K562 (cell line): Measurements from ENCODE around the gene PRKAG1. TPM values are rescaled to one million over a fixed set of nuclear protein-coding genes. Genes with fewer than 3 reads are reported as not detected.
A peak's percentile ranks its signal among the peaks of the same experiment; 100 is the strongest.

Experiments
- ATAC-seq: fragments of 200-7000 bp; cut with Tn5 transposase; 3 replicates; pipeline ENCODE4 v1.9.1; 2020; ENCODE audit warnings: moderate library complexity
- BruUV-seq: library from RNA; stranded (reverse); fragments of 400-500 nt; replicated peaks from 2 replicates; lab custom pipeline; 2021; lab: Mats Ljungman, UMichigan
- CTCF ChIA-PET: fragments of 300-600 bp; formaldehyde crosslinking; extraction: SDS; loops from one replicate; lab custom pipeline; 2021; ENCODE audit warnings: low intra/inter-chr PET ratio; lab: Yijun Ruan, JAX
- POLR2A ChIA-PET: fragments of 300-600, 350-650 bp; sonication (Branson Sonifier 250); formaldehyde crosslinking; extraction: SDS; loops from one replicate; lab custom pipeline; 2021; ENCODE audit warnings: antibody characterized with exemption, inconsistent platforms; lab: Yijun Ruan, JAX
- DNase-seq, 4 experiments: peaks; one replicate each; pipeline versions ENCODE4 v3.0.0 to v3.0.0-alpha.2; 2011 to 2018; ENCODE audit warnings: low spot score in 3 of 4, mixed read lengths in 3 of 4; ENCODE audit errors: extremely low read depth in 1 of 4
- FAIRE-seq: peaks from 2 replicates; lab custom pipeline; 2011; peaks lifted over from hg19 to GRCh38; lab: Jason Lieb, UNC
- H2AFZ ChIP-seq: 2 replicates; pipeline ENCODE4 v1.6.0; 2011; ENCODE audit warnings: low read depth, low read length, control low read depth, inconsistent platforms
- H3K27ac ChIP-seq: fragments of 200-600 bp; 3 replicates; pipeline ENCODE4 v1.8.0; 2011; ENCODE audit warnings: low read depth, mild to moderate bottlenecking, control low read depth, inconsistent platforms, low read length, moderate library complexity, mixed read lengths; ENCODE audit errors: extremely low read depth
- H3K27me3 ChIP-seq, 2 experiments: fragments of 300-600 bp in 1 of 2; 2 replicates in 1 of 2; 3 replicates in 1 of 2; pipeline versions ENCODE4 v1.6.0 to v1.8.0; 2011; ENCODE audit warnings: inconsistent platforms in 2 of 2, low read length in 2 of 2, mild to moderate bottlenecking in 1 of 2, mixed read lengths in 1 of 2, moderate library complexity in 1 of 2; ENCODE audit not compliant: control insufficient read depth in 2 of 2, insufficient read depth in 2 of 2
- H3K36me3 ChIP-seq: fragments of 300-600 bp; 3 replicates; pipeline ENCODE4 v1.8.0; 2011; ENCODE audit warnings: mild to moderate bottlenecking, low read length, inconsistent platforms; ENCODE audit not compliant: control insufficient read depth, insufficient read depth
- H3K4me1 ChIP-seq, 2 experiments: fragments of 200-600 bp in 1 of 2; replicated peaks in 1 of 2; 2 replicates in 1 of 2; 3 replicates in 1 of 2; pipeline versions ENCODE4 v1.5.1 to v1.8.0; 2011; ENCODE audit warnings: inconsistent platforms in 2 of 2, low read length in 2 of 2, mild to moderate bottlenecking in 1 of 2, mixed read lengths in 1 of 2, moderate library complexity in 1 of 2; ENCODE audit not compliant: control insufficient read depth in 2 of 2, insufficient read depth in 2 of 2
- H3K4me2 ChIP-seq: 2 replicates; pipeline ENCODE4 v1.6.1; 2011; ENCODE audit warnings: low read length, control low read depth, inconsistent platforms, mixed read lengths; ENCODE audit not compliant: insufficient read depth
- H3K4me3 ChIP-seq: fragments of 200-600 bp; sonication (generic), shearing (Covaris generic); 2 replicates; pipeline ENCODE4 v1.5.1; 2016; ENCODE audit warnings: control low read depth, inconsistent platforms
- H3K79me2 ChIP-seq: fragments of 200-600 bp; 3 replicates; pipeline ENCODE4 v1.8.0; 2011; ENCODE audit warnings: low read length, inconsistent platforms; ENCODE audit not compliant: control insufficient read depth, insufficient read depth
- H3K9ac ChIP-seq, 2 experiments: 2 replicates each; pipeline versions ENCODE4 v1.6.0 to v1.6.1; 2011; ENCODE audit warnings: low read depth in 2 of 2, low read length in 2 of 2, control low read depth in 1 of 2, inconsistent platforms in 1 of 2, mild to moderate bottlenecking in 1 of 2, mixed read lengths in 1 of 2; ENCODE audit not compliant: insufficient read depth in 1 of 2
- H3K9me1 ChIP-seq: one replicate; pipeline ENCODE4 v1.6.0; 2011; ENCODE audit warnings: inconsistent platforms, mild to moderate bottlenecking, low read length, moderate library complexity; ENCODE audit not compliant: control insufficient read depth, insufficient read depth
- H3K9me3 ChIP-seq: replicated peaks from 2 replicates; pipeline ENCODE4 v1.5.1; 2011; ENCODE audit warnings: low read depth, low read length, inconsistent platforms; ENCODE audit not compliant: control insufficient read depth, insufficient read depth
- H4K20me1 ChIP-seq: replicated peaks from 2 replicates; pipeline ENCODE4 v1.6.1; 2011; ENCODE audit warnings: low read length, inconsistent platforms, mixed read lengths; ENCODE audit not compliant: control insufficient read depth, insufficient read depth
- ATF3 ChIP-seq, 2 experiments: fragments of 450-650 bp in 1 of 2; sonication (generic) in 1 of 2; formaldehyde crosslinking in 1 of 2; IDR thresholded peaks in 1 of 2; conservative IDR thresholded peaks in 1 of 2; 2 replicates each; pipeline versions ENCODE4 v1.6.1 to v1.8.1; 2016 to 2023; ENCODE audit warnings: mild to moderate bottlenecking in 2 of 2, moderate library complexity in 2 of 2, inconsistent platforms in 1 of 2, missing genetic modification reagents in 1 of 2
- E2F4 ChIP-seq: sonication (generic); formaldehyde crosslinking; IDR thresholded peaks from 2 replicates; pipeline ENCODE4 v1.8.0; 2022; ENCODE audit warnings: mild to moderate bottlenecking, low read depth, missing genetic modification reagents
- ILK ChIP-seq: fragments of 450-650 bp; IDR thresholded peaks from 2 replicates; pipeline ENCODE4 v1.6.1; 2016; ENCODE audit warnings: missing genetic modification characterization, low read depth, mild to moderate bottlenecking, missing compliant biosample characterization, moderate library complexity, borderline replicate concordance
- MXD1 ChIP-seq: fragments of 250-450 bp; sonication (Bioruptor Pico); IDR thresholded peaks from 2 replicates; pipeline ENCODE4 v1.8.0; 2021; ENCODE audit warnings: borderline replicate concordance, mild to moderate bottlenecking, moderate library complexity; ENCODE audit not compliant: poor library complexity, severe bottlenecking
- PHB2 ChIP-seq: fragments of 450-650 bp; IDR thresholded peaks from 2 replicates; pipeline ENCODE4 v1.6.1; 2017; ENCODE audit warnings: low read depth
- PHTF2 ChIP-seq: fragments of 250-450 bp; sonication (Bioruptor Pico); IDR thresholded peaks from 2 replicates; pipeline ENCODE4 v1.5.0; 2021; ENCODE audit warnings: mild to moderate bottlenecking
- POLR2G ChIP-seq: fragments of 200-400 bp; formaldehyde crosslinking; IDR thresholded peaks from 2 replicates; pipeline ENCODE4 v1.6.1; 2017; ENCODE audit warnings: low read depth, mild to moderate bottlenecking, antibody characterized with exemption, low read length, moderate library complexity
- RBFOX2 ChIP-seq: fragments of 200-400 bp; formaldehyde crosslinking; IDR thresholded peaks from 2 replicates; pipeline ENCODE4 v1.6.1; 2017; ENCODE audit warnings: low read depth, mild to moderate bottlenecking, low read length, moderate library complexity
- RNF2 ChIP-seq: sonication (generic); IDR thresholded peaks from 2 replicates; pipeline ENCODE4 v1.6.1; 2016
- SLC30A9 ChIP-seq: fragments of 250-450 bp; sonication (Bioruptor Pico); IDR thresholded peaks from 2 replicates; pipeline ENCODE4 v1.8.0; 2022; ENCODE audit warnings: mild to moderate bottlenecking, moderate library complexity
- VEZF1 ChIP-seq: fragments of 200-800 bp; sonication (Bioruptor generic); IDR thresholded peaks from 2 replicates; pipeline ENCODE4 v1.6.1; 2017; ENCODE audit warnings: missing genetic modification characterization, missing compliant biosample characterization
- ZFX ChIP-seq: sonication (generic); formaldehyde crosslinking; IDR thresholded peaks from 2 replicates; pipeline ENCODE4 v1.8.0; 2022; ENCODE audit warnings: mild to moderate bottlenecking, missing genetic modification reagents, moderate library complexity
- ZNF324 ChIP-seq: fragments of 250-450 bp; sonication (Bioruptor Pico); IDR thresholded peaks from 2 replicates; pipeline ENCODE4 v1.4.0; 2020; ENCODE audit warnings: mild to moderate bottlenecking
- WGBS: fragments of 100-300 bp; shearing (Covaris generic); methylation state at CpG from one replicate; pipeline ENCODE4 v1.1.6; 2016; ENCODE audit warnings: low coverage, mixed read lengths; ENCODE audit not compliant: insufficient coverage; ENCODE audit errors: missing lambda C conversion rate; 5-methylcytosine and 5-hydroxymethylcytosine counted together
- in situ Hi-C: fragments of 300-500 bp; cut with MboI; formaldehyde crosslinking; loops from 4 replicates; pipeline ENCODE4 v1.15.0; 2018; ENCODE audit warnings: inconsistent platforms, mixed read lengths
- intact Hi-C: fragments of 100-400 bp; cut with micrococcal nuclease; formaldehyde crosslinking; loops from 2 replicates; pipeline ENCODE4 v1.14.2; 2022
- polyA plus RNA-seq, 8 experiments: library from polyadenylated mRNA; depleted of rRNA in 4 of 8; stranded (reverse) in 5 of 8; unstranded in 3 of 8; fragments of >200 nt; fragmentation: Nextera tagmentation in 2 of 8; fragmentation: Illumina TruSeq in 1 of 8; extraction: Ambion mirVana in 2 of 8; extraction: Trizol in 1 of 8; gene quantifications; 2 replicates each; pipeline versions ENCODE4 v1.2.1 to v1.2.3, GENCODE V29; 2011 to 2014; ENCODE audit warnings: inconsistent platforms in 1 of 8, missing spikeins in 1 of 8
- total RNA-seq, 7 experiments: library from RNA; depleted of rRNA in 6 of 7; stranded (reverse); fragments of >200 nt in 6 of 7; fragmentation: Illumina TruSeq in 2 of 7; extraction: Trizol in 2 of 7; gene quantifications; 2 replicates each; pipeline versions ENCODE4 v1.2.1 to v1.2.3, GENCODE V29; 2011 to 2021; ENCODE audit warnings: low replicate concordance in 1 of 7

PRKAG1 gene
- total and polyA plus RNA-seq, 9 of the 15 experiments (the other 6 are each of a cell fraction or from before 2014, with no cell fraction given) = 51.1 to 126 (median 79.1) TPM

GRCh38 chr12:49037111-49037946, 18.8 kb upstream of the PRKAG1 start:
- 95% methylated on average over 8 of the region's 9 CpGs for WGBS
- in situ Hi-C loops (no loop called here), intact Hi-C loops (no loop called here)
- no peak for TF ChIP-seq PHTF2 (CRISPR knock-in tag)
- no peak for TF ChIP-seq ZNF324 (CRISPR knock-in tag)
- TF ChIP-seq ZFX = no peak
- TF ChIP-seq POLR2G = peak; percentile 32; the same call in 1 of the 2 replicates
- no peak for TF ChIP-seq SLC30A9 (CRISPR knock-in tag)
- TF ChIP-seq RBFOX2 = peak; percentile 34; the same call in 1 of the 2 replicates
- TF ChIP-seq RNF2 = no peak
- no peak for TF ChIP-seq PHB2
- TF ChIP-seq E2F4 (CRISPR knock-in tag) = peak; percentile 23; the same call in 1 of the 2 replicates
- no peak for TF ChIP-seq ATF3 (IDR thresholded peaks at IDR 0.05)
- TF ChIP-seq ATF3 (CRISPR knock-in tag; conservative IDR thresholded peaks at IDR 0.05) = no peak
- no peak for TF ChIP-seq ILK
- TF ChIP-seq MXD1 (CRISPR knock-in tag) = no peak
- no peak for TF ChIP-seq VEZF1 (CRISPR knock-in tag)
- no peak for ATAC-seq
- Histone ChIP-seq H3K4me1 (peaks cover 0 to 7% of the 10 kb centered on the region in 2 experiments; a peak in 1 of 5 replicates), H3K9ac (peak overlapping the region in 1 of 2 experiments; percentile 35; a peak in 1 of 4 replicates), H3K9me1 (no peaks in the 10 kb centered on the region), H3K4me3 (no peak overlapping the region), H4K20me1 (no peaks in the 10 kb centered on the region; the same call in 1 of the 2 replicates), H3K4me2 (no peak overlapping the region), H3K27me3 (no peaks in the 10 kb centered on the region), H3K79me2 (no peaks in the 10 kb centered on the region), H3K9me3 (no peaks in the 10 kb centered on the region), H3K36me3 (peaks cover 97% of the 10 kb centered on the region; the same call in 2 of the 3 replicates), H3K27ac (no peak overlapping the region), H2AFZ (no peak overlapping the region)
- BruUV-seq = no TSS peak
- DNase-seq = no peak
- no peak for FAIRE-seq
- POLR2A ChIA-PET = interaction anchor here (0.6 to 12.9 kb wide), 11 partner anchors 8 to 96 kb away, joined by 3 to 78 read pairs (median 8); partner anchors contain the start of genes PRKAG1 and TUBA1B
- CTCF ChIA-PET = no interaction called here
